OCI-LY7 (cell line): ENCODE data around the gene ZNF746. TPM values are rescaled to one million over a fixed set of nuclear protein-coding genes. Genes with fewer than 3 reads are reported as not detected.

Experiments used
- BruUV-seq: library from RNA; stranded (reverse); fragments of 400-500 nt; replicated peaks from 2 replicates; lab custom pipeline; 2021; lab: Mats Ljungman, UMichigan
- CTCF ChIA-PET: fragments of 300-600 bp; sonication (Branson Sonifier 250); formaldehyde crosslinking; loops from one replicate; lab custom pipeline; 2022; ENCODE audit warnings: antibody characterized with exemption; ENCODE audit not compliant: unreplicated experiment; lab: Charles Lee
- POLR2A ChIA-PET: fragments of 300-600 bp; sonication (Branson Sonifier 250); formaldehyde crosslinking; loops from one replicate; lab custom pipeline; 2022; ENCODE audit warnings: antibody characterized with exemption; lab: Charles Lee
- DNase-seq: peaks from one replicate; pipeline ENCODE4 v3.0.0-alpha.2; 2015; ENCODE audit warnings: low spot score
- H2AFZ ChIP-seq: fragments of 200-600 bp; sonication (generic), shearing (Covaris generic); 2 replicates; pipeline ENCODE4 v1.6.1; 2014; ENCODE audit warnings: mild to moderate bottlenecking, antibody characterized with exemption, low read length, moderate library complexity
- H3K27ac ChIP-seq: fragments of 200-600 bp; sonication (generic); 2 replicates; pipeline ENCODE4 v1.5.1; 2014; ENCODE audit warnings: mixed run types, low read depth, mild to moderate bottlenecking, moderate library complexity, low read length, inconsistent platforms; ENCODE audit not compliant: poor library complexity, severe bottlenecking
- H3K36me3 ChIP-seq: fragments of 200-600 bp; sonication (generic); 2 replicates; pipeline ENCODE4 v1.6.1; 2014; ENCODE audit warnings: mild to moderate bottlenecking, antibody characterized with exemption, low read length, moderate library complexity, mixed read lengths; ENCODE audit not compliant: insufficient read depth
- H3K4me1 ChIP-seq: fragments of 200-600 bp; sonication (generic); 2 replicates; pipeline ENCODE4 v1.5.1; 2014; ENCODE audit warnings: mild to moderate bottlenecking, low read length; ENCODE audit not compliant: insufficient read depth, poor library complexity, severe bottlenecking
- H3K4me2 ChIP-seq: fragments of 200-600 bp; sonication (generic); 2 replicates; pipeline ENCODE4 v1.6.1; 2014; ENCODE audit warnings: mild to moderate bottlenecking, low read length
- H3K4me3 ChIP-seq: fragments of 200-600 bp; sonication (generic); 2 replicates; pipeline ENCODE4 v1.5.1; 2014; ENCODE audit warnings: mild to moderate bottlenecking, low read depth, low read length; ENCODE audit not compliant: poor library complexity, severe bottlenecking
- H3K79me2 ChIP-seq: fragments of 200-600 bp; sonication (generic); 2 replicates; pipeline ENCODE4 v1.6.1; 2016; ENCODE audit warnings: low read depth, mild to moderate bottlenecking, low read length, moderate library complexity, mixed read lengths; ENCODE audit not compliant: insufficient read depth
- H3K9me2 ChIP-seq: fragments of 200-600 bp; sonication (generic); 2 replicates; pipeline ENCODE4 v1.6.1; 2016; ENCODE audit warnings: mild to moderate bottlenecking, low read length, mixed read lengths; ENCODE audit not compliant: insufficient read depth
- H3K9me3 ChIP-seq: fragments of 200-600 bp; sonication (generic); 2 replicates; pipeline ENCODE4 v1.6.1; 2014; ENCODE audit warnings: mild to moderate bottlenecking, mixed run types, low read length, mixed read lengths
- H4K20me1 ChIP-seq: fragments of 200-600 bp; sonication (generic); 2 replicates; pipeline ENCODE4 v1.6.1; 2014; ENCODE audit warnings: mild to moderate bottlenecking, antibody characterized with exemption, low read length, moderate library complexity, mixed read lengths; ENCODE audit not compliant: insufficient read depth
- EZH2phosphoT487 ChIP-seq: fragments of 200-600 bp; sonication (generic); IDR thresholded peaks from 2 replicates; pipeline ENCODE4 v1.6.1; 2018; ENCODE audit warnings: low read depth, borderline replicate concordance, mild to moderate bottlenecking, mixed run types, antibody characterized with exemption, low read length, moderate library complexity, mixed read lengths
- intact Hi-C: fragments of 100-400 bp; cut with micrococcal nuclease; formaldehyde crosslinking; loops from one replicate; pipeline ENCODE4 v1.10.0; 2022; ENCODE audit not compliant: unreplicated experiment
- total RNA-seq, 2 experiments: library from RNA; depleted of rRNA in 1 of 2; stranded (reverse); fragments of >200 nt in 1 of 2; shearing (Covaris generic) in 1 of 2; gene quantifications; 2 replicates each; pipeline ENCODE4 v1.2.3, GENCODE V29; 2014 to 2022
- TF ChIP-seq, protein P1 (sequence below): fragments of 200-600 bp; sonication (generic); conservative IDR thresholded peaks from 2 replicates; pipeline ENCODE4 v1.5.1; 2014; ENCODE audit warnings: mild to moderate bottlenecking, antibody characterized with exemption, low read length, moderate library complexity, mixed read lengths

ZNF746 gene
- total RNA-seq, 2 experiments from 2014 or later, result 14.8 to 18.9 TPM

- no peak overlapping the region for H3K27ac ChIP-seq
Measured at GRCh38 chr7:149473251-149473650, 24.4 kb downstream of the ZNF746 start.

DNA sequence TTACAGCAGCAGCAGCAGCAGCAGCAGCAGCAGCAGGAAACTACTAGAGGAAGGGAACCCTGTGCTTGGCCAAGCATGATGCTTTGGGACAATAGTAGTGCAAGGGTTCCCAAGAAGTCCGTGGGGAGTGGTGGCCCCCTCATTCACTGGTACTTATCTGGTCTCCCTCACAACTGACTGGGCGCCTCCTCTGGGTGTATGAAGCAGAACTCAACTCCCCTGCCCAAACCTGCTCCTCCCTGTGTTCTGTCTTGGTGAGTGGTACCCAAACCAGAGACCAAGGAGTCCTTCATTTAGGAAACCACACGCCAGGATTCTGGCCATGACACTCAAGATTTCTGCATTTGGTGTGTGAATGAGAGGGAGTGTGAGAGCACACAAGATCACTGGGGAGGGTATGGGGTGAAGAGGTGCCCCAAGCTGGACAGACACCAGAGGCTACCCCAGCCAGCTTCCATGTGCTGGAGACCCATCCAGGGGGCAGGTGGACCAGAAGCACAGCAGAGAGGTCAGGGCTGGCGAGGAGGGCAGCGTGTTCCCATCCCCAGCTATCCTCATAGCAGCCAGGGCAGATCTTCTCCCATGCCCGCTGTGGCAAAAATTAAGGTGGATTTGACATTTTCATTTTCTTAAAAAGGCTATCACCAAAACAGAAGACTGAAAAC, 26.2 kb downstream of the ZNF746 start:
- POLR2A ChIA-PET, result no interaction called here
- DNase-seq, result no peak
- no peaks in the 10 kb centered on the region for H3K9me2 ChIP-seq
- peaks cover 49% of the 10 kb centered on the region for H3K36me3 ChIP-seq
- H3K4me1 ChIP-seq, result no peaks in the 10 kb centered on the region
- no peak overlapping the region for H3K4me2 ChIP-seq
- H2AFZ ChIP-seq, result no peak overlapping the region
- peaks cover 5% of the 10 kb centered on the region; the same call in 1 of the 2 replicates for H3K9me3 ChIP-seq
- TF ChIP-seq, protein P1, sequence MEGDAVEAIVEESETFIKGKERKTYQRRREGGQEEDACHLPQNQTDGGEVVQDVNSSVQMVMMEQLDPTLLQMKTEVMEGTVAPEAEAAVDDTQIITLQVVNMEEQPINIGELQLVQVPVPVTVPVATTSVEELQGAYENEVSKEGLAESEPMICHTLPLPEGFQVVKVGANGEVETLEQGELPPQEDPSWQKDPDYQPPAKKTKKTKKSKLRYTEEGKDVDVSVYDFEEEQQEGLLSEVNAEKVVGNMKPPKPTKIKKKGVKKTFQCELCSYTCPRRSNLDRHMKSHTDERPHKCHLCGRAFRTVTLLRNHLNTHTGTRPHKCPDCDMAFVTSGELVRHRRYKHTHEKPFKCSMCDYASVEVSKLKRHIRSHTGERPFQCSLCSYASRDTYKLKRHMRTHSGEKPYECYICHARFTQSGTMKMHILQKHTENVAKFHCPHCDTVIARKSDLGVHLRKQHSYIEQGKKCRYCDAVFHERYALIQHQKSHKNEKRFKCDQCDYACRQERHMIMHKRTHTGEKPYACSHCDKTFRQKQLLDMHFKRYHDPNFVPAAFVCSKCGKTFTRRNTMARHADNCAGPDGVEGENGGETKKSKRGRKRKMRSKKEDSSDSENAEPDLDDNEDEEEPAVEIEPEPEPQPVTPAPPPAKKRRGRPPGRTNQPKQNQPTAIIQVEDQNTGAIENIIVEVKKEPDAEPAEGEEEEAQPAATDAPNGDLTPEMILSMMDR, result no peak
- no peak for TF ChIP-seq EZH2phosphoT487
- H4K20me1 ChIP-seq, result no peaks in the 10 kb centered on the region
- CTCF ChIA-PET, result no interaction called here
- H3K27ac ChIP-seq, result no peak overlapping the region
- H3K4me3 ChIP-seq, result no peak overlapping the region
- H3K79me2 ChIP-seq, result no peaks in the 10 kb centered on the region
- no TSS peak for BruUV-seq
- intact Hi-C loops, result no loop called here

More at GRCh38 chr7:149473251-149473650, 24.4 kb downstream of the ZNF746 start:
- H3K4me3 ChIP-seq, result no peak overlapping the region
- H3K9me3 ChIP-seq, result no peaks in the 10 kb centered on the region
- intact Hi-C loops, result no loop called here
- no TSS peak for BruUV-seq
- TF ChIP-seq EZH2phosphoT487, result no peak
- TF ChIP-seq, protein P1, result no peak
- H3K36me3 ChIP-seq, result peaks cover 68% of the 10 kb centered on the region
- no peak for DNase-seq
- H3K4me1 ChIP-seq, result no peaks in the 10 kb centered on the region
- CTCF ChIA-PET, result no interaction called here
- POLR2A ChIA-PET, result interaction anchor here (1.1 kb wide), 1 partner anchor 12 kb away, joined by 4 read pairs; the partner anchor contains the start of gene ZNF777
- H3K4me2 ChIP-seq, result no peak overlapping the region
- no peaks in the 10 kb centered on the region for H4K20me1 ChIP-seq
- H3K9me2 ChIP-seq, result no peaks in the 10 kb centered on the region
- H3K79me2 ChIP-seq, result no peaks in the 10 kb centered on the region
- no peak overlapping the region for H2AFZ ChIP-seq

DNA sequence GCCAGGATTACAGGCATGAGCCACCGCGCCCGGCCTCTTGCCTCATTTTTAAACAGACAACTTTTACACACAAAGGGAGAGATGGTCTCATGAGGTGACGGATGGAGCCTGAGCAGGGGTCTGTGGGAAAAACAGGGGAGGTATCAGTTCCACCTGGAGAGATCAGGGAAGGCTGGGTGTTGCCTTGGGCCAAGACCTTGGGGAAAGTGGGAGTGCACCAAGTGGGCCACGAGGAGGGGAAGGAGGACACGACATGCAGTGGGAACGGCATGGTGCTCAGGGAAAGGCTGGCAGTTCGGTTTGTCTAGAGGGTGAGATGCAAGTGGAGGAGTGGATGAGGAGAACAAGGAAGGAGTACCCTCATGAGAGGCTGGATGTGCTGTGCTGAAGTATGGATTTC, 27.8 kb downstream of the ZNF746 start:
- intact Hi-C loops, result no loop called here
- Histone ChIP-seq H4K20me1 (no peaks in the 10 kb centered on the region), H2AFZ (no peak overlapping the region), H3K27ac (no peak overlapping the region), H3K36me3 (peaks cover 35% of the 10 kb centered on the region), H3K4me2 (no peak overlapping the region), H3K4me1 (no peaks in the 10 kb centered on the region), H3K4me3 (no peak overlapping the region), H3K79me2 (no peaks in the 10 kb centered on the region), H3K9me2 (no peaks in the 10 kb centered on the region), H3K9me3 (peaks cover 11% of the 10 kb centered on the region)
- CTCF ChIA-PET, result no interaction called here
- BruUV-seq, result no TSS peak
- no peak for DNase-seq
- TF ChIP-seq, protein P1, result no peak
- no peak for TF ChIP-seq EZH2phosphoT487
- POLR2A ChIA-PET, result no interaction called here
